ENCODE results near the gene LTBP2. TPM values are rescaled to one million over a fixed set of nuclear protein-coding genes. Genes with fewer than 3 reads are reported as not detected.

LTBP2 gene
- total RNA-seq, 1 experiment from 2014 or later, result 124 TPM

- BruUV-seq (replicated peaks), result no TSS peak
- CTCF ChIA-PET, result no interaction called here
- DNase-seq, result no peak
- H2AFZ ChIP-seq, result no peak overlapping the region
- no peaks in the 10 kb centered on the region for H3K9me2 ChIP-seq (ENCODE audit: insufficient read depth)
- H3K27ac ChIP-seq, result no peak overlapping the region
- no peaks in the 10 kb centered on the region for H3K4me1 ChIP-seq (replicated peaks; ENCODE audit: insufficient read depth)
- H3K79me2 ChIP-seq (ENCODE audit: low read depth), result no peaks in the 10 kb centered on the region
- POLR2A ChIA-PET (ENCODE audit: unreplicated experiment), result no interaction called here
- H3F3A ChIP-seq (ENCODE audit: insufficient read depth, low read depth), result no peaks in the 10 kb centered on the region
- no peaks in the 10 kb centered on the region for H3K27me3 ChIP-seq (ENCODE audit: insufficient read depth, low read depth)
- TF ChIP-seq EZH2 (IDR thresholded peaks at IDR 0.05; ENCODE audit: low read depth) (no peak), CTCF (conservative IDR thresholded peaks at IDR 0.05) (no peak)
- no peak overlapping the region for H3K4me2 ChIP-seq
- no peak overlapping the region for H3K4me3 ChIP-seq
- no peaks in the 10 kb centered on the region for H3K9me3 ChIP-seq (ENCODE audit: insufficient read depth, low read depth)
- no peaks in the 10 kb centered on the region for H4K20me1 ChIP-seq (ENCODE audit: insufficient read depth)
- H3K36me3 ChIP-seq (ENCODE audit: low read depth), result 0 out of 2 replicates have a peak, but pooled peaks cover 6% of the 10 kb centered on the region
- intact Hi-C loops (cut with micrococcal nuclease; ENCODE audit: unreplicated experiment), result no loop called here
These were observed 87.3 kb downstream of the LTBP2 start for GRCh38 chr14:74524812-74525135.

DNA sequence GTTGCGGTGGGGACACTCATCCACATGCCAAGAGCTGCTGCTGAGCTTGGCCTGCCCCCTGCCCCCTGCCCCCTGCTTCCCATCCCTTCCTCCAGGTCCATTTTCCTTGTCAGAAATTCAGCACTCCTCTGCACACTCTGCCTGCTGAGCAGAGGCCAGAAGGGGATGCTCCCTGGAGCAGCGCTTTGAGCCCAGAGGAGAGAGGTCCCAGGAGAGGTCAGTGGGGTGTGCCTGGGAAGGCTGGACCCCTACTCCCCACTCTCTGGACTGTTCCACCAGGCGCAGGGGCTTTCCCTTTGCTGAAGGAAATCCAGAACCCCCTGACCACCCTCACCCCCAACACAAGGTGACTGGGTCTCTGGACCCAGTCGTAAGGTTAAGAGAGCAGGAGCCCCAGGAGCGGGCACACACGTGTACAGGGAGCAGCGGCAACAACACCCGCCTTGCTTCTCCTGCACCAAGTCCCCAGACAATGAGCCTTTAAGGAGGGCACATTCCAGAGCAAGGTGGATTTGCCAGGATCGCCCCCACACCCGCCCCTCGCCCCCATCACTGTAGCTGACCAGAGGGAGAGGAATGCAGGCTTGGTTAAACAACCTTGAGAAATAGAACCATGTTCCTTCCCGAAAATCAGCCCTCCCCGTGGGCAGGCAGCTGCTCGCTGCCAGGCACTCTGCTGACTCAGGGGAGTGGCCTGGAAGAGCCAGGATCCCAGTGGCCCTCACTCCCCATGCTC lies 87.8 kb downstream of the LTBP2 start:
- no TSS peak for BruUV-seq (replicated peaks)
- Histone ChIP-seq H3K36me3 (ENCODE audit: low read depth) (0 out of 2 replicates have a peak, but pooled peaks cover 6% of the 10 kb centered on the region), H3K4me2 (no peak overlapping the region), H3K27me3 (ENCODE audit: insufficient read depth, low read depth) (no peaks in the 10 kb centered on the region), H3K4me1 (replicated peaks; ENCODE audit: insufficient read depth) (no peaks in the 10 kb centered on the region), H3K9me3 (ENCODE audit: insufficient read depth, low read depth) (no peaks in the 10 kb centered on the region), H3K79me2 (ENCODE audit: low read depth) (no peaks in the 10 kb centered on the region), H3K9me2 (ENCODE audit: insufficient read depth) (no peaks in the 10 kb centered on the region), H2AFZ (no peak overlapping the region), H3F3A (ENCODE audit: insufficient read depth, low read depth) (no peaks in the 10 kb centered on the region), H3K4me3 (no peak overlapping the region), H4K20me1 (ENCODE audit: insufficient read depth) (no peaks in the 10 kb centered on the region), H3K27ac (no peak overlapping the region)
- no peak for DNase-seq
- CTCF ChIA-PET, result interaction anchor here (0.6 kb wide), 1 partner anchor 25 kb away, joined by 3 read pairs; no protein-coding TSS in a partner anchor
- TF ChIP-seq EZH2 (IDR thresholded peaks at IDR 0.05; ENCODE audit: low read depth) (no peak), CTCF (conservative IDR thresholded peaks at IDR 0.05) (no peak)
- intact Hi-C loops (cut with micrococcal nuclease; ENCODE audit: unreplicated experiment), result no loop called here
- POLR2A ChIA-PET (ENCODE audit: unreplicated experiment), result no interaction called here

DNA sequence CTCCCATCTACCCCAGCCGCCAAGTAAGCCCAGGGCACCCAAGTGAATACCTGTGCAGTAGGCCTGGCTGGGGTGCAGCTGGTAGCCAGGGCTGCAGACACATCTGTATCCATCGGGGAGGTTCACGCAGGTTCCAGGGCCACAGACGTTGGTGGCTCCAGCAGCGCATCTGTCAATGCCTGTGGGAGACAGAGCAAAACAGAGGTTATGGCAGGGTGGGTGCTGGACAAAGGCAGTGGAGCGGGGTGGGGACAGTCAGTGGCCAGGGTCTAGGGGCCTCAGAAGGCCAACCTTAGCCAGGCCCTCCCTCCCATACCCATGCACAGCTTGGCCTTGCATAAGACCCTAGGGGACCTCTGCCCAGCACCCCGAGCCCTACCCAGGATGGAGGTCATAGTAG lies 89.3 kb downstream of the LTBP2 start:
- Histone ChIP-seq H3F3A (ENCODE audit: insufficient read depth, low read depth) (no peaks in the 10 kb centered on the region), H3K4me1 (replicated peaks; ENCODE audit: insufficient read depth) (no peaks in the 10 kb centered on the region), H3K9me3 (ENCODE audit: insufficient read depth, low read depth) (no peaks in the 10 kb centered on the region), H4K20me1 (ENCODE audit: insufficient read depth) (no peaks in the 10 kb centered on the region), H3K79me2 (ENCODE audit: low read depth) (no peaks in the 10 kb centered on the region), H3K27ac (no peak overlapping the region), H3K4me3 (no peak overlapping the region), H3K27me3 (ENCODE audit: insufficient read depth, low read depth) (no peaks in the 10 kb centered on the region), H3K4me2 (no peak overlapping the region), H2AFZ (no peak overlapping the region), H3K9me2 (ENCODE audit: insufficient read depth) (no peaks in the 10 kb centered on the region), H3K36me3 (ENCODE audit: low read depth) (peaks cover 8% of the 10 kb centered on the region; the same call in 1 of the 2 replicates)
- ChIA-PET POLR2A (ENCODE audit: unreplicated experiment) (interaction anchor here (0.6 kb wide), 1 partner anchor 9 kb away, joined by 4 read pairs; no protein-coding TSS in a partner anchor), CTCF (no interaction called here)
- intact Hi-C loops (cut with micrococcal nuclease; ENCODE audit: unreplicated experiment), result no loop called here
- no peak for DNase-seq
- no peak for TF ChIP-seq EZH2 (IDR thresholded peaks at IDR 0.05; ENCODE audit: low read depth)
- no peak for TF ChIP-seq CTCF (conservative IDR thresholded peaks at IDR 0.05)
- no TSS peak for BruUV-seq (replicated peaks)

All from PC-9 (cell line).